HG02938 (cell line): ENCODE results near the gene KLRC1.
"Not testable (repeated sequence)": the region's sequence is repeated elsewhere in the genome, so short reads cannot be mapped to it uniquely, and the experiment has no call there.

Source experiments
- ATAC-seq: cut with Tn5 transposase; IDR thresholded peaks from one replicate; pipeline ENCODE4 v1.9.1; 2021; ENCODE audit warnings: mild to moderate bottlenecking, moderate library complexity; ENCODE audit not compliant: unreplicated experiment

The KLRC1 gene

GRCh38 chr12:10422159-10422558 lies 31.0 kb downstream of the KLRC1 start:
- ATAC-seq: not testable (repeated sequence)

DNA sequence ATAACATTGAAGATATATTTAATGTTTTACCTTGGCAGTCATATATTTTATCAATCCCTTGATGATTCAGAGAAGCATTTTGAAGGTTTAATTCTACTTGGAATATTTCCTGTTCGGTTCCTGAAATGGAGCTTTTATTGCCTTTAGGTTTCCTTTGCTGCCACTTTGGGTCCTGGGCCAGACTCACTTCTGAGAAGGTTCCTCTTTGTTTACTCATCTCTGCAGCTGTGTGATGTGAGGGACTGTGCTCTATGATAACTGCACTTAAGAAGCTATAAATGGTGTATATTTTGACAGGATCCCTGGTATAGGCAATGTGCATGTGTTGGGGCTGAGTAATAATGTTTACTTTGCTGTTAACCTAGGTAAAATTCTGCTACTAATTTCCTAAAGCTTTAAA lies 32.8 kb downstream of the KLRC1 start, which contains the start of gene KLRC3:
Gene KLRC3 (minus strand): TSS at position 262 of the 400 bp plus-strand sequence. CDS start 45 bp downstream, at position 217.
- ATAC-seq: not testable (repeated sequence)

- ATAC-seq: no peak
Observed at GRCh38 chr12:10409392-10409791, 43.8 kb downstream of the KLRC1 start, which contains the start of gene KLRC4. KLRC4 (minus strand) TSS chr12:10409757; CDS start chr12:10409575, 182 bp downstream.

DNA sequence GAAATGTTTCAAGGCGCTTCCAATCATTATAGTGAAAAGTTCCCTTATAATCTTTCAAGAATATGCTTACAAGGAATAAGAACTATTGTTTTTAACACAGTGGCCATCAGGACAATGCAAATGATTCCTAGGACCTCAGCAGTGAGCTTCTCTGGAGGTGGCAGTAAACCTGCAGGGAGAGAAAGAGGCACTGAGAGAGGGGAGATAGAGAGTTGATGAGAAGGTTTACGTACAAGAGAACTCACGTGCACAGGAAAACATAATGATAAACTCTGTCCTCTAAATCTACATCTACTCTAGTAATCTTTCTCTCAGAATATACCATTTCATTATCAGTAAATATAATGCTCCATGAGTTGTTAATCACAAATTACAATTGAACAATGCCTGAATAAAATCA lies 44.3 kb downstream of the KLRC1 start:
- ATAC-seq: no peak

- no peak for ATAC-seq
Observed at GRCh38 chr12:10406725-10407124, 46.5 kb downstream of the KLRC1 start.

DNA sequence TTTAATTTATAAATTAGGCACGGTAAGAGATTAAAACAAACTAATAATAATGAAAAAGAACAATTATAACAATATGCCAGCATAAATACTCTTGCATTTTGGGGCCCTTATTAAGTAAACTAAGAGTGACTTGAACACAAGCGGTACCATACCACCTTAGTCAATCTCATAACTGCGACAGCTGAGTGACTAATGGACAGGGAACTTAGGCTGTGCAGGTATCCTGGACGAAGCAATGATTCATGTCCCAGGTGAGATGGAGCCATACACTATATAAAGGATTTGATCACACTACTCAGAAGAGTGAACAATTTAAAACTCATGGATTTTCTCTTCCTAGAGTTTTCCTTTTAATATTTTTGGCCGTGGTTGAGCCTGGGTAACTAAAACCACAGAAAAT lies 47.9 kb downstream of the KLRC1 start:
- ATAC-seq: no peak

GRCh38 chr12:10404798-10405197 lies 48.4 kb downstream of the KLRC1 start:
- ATAC-seq: no peak

- ATAC-seq: no peak
Observed at GRCh38 chr12:10400829-10401228, 52.3 kb downstream of the KLRC1 start.

- no peak for ATAC-seq
Observed at GRCh38 chr12:10398168-10398567, 55.0 kb downstream of the KLRC1 start.

DNA sequence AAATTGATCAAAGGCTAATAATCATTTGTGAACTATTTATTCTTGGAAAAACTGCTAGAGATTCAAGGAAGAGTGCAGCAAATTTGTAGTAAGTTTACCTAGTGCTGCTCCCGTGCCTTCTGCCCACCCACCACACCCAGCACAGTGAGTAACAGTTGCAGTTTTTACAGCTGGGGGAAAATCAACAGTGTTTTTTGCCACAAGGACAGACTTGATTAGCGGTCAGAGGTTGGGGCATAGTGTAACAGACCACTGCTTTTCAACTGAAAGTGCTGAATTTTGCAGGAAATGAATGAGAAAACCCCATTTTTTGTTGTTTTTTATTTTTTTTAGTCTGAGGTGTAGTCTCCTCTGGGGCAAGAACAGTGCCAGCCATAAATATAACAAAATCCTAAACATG lies 55.9 kb downstream of the KLRC1 start:
- ATAC-seq: no peak

DNA sequence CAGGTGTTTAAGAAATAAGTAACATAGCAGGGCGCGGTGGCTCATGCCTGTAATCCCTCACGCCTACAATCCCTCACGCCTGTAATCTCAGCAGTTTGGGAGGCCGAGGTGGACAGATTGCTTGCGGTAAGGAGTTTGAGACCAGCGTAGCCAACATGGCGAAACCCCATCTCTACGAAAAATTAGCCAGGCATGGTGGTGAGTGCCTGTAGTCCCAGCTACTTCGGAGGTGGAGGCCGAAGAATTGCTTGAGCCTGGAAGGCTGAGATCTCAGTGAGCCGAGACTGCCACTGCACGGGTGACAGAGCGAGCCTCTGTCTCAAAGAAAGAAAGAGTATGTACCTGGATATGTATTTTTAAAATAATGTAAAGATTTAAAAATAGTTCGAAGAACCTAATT lies 57.0 kb downstream of the KLRC1 start:
- not testable (repeated sequence) for ATAC-seq
